GM18867 (cell line): ENCODE data around the gene ATP11C.

Experiments
- ATAC-seq: cut with Tn5 transposase; IDR thresholded peaks from one replicate; pipeline ENCODE4 v1.9.1; 2021; ENCODE audit warnings: mild to moderate bottlenecking, moderate library complexity; ENCODE audit not compliant: unreplicated experiment

The ATP11C gene

DNA sequence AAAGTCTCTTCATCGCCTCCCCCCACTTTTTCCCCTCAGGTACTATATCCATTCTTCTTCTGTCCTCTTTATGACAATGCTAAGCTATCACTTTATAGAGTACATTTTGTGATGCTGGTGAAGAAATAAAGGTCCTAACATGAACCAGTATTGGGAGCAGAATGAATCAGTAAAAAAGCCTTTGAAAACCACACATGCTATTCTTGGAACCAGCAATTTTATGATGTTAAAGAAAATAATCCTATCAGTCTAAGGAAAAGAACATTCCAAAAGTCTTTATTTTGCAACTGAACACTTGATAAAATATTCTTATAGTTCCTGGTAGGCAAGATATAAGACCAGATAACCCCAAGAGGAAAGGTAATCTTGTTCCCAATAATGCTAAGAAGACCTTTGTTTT lies 117.1 kb downstream of the ATP11C start:
- ATAC-seq = no peak

DNA sequence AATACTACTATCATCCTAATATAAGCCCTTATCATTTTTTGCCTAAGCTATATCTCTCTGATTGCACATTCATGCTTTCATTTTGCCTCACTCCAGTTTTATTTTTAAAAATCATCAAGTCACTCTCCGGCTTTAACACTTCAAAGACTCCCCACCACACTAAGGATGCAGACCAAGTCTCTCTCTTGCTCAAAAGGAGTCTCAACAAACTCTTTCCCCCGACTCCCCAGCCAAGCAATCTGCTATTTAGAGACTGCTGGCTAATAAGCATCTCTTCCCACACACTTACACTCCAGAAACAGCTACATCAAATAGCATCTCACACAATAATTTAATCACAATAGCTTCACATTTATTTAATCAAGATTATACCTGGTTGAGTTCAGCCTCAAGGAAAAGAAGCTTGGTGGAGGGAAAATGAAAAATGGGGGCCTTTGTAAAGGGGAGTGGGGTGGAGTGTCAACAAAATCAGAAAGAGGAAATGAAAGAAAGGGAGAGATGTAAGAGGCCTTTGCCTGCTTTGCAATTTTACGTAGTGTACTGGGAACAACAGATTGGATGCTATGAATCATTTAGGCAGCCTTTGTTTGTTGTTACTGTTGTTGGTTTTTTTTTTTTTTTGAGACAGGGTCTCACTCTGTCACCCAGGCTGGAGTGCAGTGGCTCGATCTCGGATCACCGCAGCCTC lies 120.8 kb downstream of the ATP11C start:
- ATAC-seq = no peak

DNA sequence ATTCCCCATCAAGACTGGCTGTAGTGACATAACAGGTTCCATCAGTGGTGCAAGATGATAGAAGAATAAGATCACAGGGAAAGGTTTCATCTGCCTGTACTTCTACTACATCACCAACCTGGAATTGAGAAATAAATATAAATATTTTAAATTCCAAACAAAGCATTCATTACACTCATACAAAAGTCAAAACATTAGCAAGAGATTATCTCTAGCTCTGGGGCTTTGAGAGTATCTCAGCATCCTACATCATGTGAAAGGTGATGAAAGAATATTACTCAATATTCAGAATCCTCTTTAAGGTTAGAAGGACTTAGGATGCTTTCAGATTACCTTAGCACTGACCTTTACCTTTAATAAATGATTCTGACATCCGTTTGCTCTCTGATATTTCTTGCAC lies 128.4 kb downstream of the ATP11C start:
- no peak for ATAC-seq

DNA sequence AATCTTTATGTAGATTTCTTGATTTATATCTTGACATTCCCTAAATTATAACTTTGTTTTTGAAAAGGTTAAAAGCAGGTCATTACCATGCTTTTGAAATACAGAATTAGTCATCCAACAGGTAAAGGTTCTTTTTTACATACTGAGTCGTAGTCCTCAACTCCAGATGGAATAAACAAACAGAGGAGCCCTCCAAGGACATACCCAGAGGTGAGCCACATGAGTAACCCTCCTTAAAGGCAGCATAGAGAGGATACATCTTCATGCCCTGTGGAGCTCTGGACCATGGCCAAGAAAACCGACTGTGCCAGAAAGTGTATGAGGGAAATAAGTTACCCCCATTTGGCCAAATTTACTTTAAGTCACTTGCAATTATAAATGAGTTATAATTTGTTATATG lies 129.6 kb downstream of the ATP11C start:
- ATAC-seq = no peak

DNA sequence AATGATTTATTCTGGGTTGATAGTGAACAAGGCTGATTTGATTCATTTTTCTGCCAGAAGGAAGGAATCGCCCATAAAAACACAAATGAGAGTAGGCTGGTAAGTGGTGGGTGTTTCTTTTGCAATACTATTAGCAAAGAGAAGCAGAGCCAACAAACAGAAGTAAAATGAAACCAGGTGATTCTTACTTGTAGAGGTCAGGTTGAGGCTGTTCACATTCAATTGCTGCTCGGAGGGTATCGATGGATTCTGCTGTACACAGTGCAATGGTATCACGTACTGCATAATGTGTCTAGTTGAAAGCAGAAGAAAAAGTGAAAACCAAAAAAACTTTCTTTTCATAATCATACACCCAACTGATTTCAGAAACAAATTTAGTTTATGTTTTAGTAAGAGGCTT lies 130.8 kb downstream of the ATP11C start:
- no peak for ATAC-seq

DNA sequence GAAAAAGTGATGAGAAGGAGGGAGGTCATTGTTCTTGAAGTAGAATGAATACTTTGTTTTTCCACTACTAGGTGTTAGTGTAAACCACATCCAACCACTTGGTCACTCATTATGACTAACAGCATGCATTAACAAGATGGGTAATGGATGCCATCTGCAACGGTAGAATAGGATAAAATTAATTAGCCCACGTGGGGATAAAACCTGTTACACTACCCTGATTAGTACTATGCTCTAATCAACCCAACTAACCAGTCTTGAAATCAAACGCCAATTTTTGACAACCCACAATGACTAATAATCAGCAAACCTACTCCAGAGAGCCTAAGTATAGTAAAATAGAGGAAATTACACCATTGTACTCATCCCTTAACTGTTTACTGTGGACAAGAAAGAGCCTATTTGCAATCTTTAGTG lies 131.4 kb downstream of the ATP11C start:
- ATAC-seq = peak; percentile 81

DNA sequence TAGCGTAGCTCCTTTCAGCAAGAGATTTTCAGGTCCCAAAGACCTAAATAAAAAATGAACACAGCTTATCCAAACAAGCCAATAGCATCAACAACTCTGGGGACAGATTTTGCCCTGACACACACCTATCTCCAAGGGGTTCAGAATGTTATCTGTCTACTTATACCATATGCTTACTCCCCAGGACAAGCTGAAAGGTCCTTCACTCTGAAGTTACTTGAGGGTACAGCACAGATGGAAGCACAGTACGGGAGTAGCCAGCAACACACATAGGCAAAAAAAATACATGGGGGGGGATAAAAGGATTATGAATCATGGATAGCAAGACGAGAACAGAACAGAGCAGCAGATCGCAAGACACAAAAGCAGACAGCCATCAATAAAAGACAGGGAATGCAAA lies 134.2 kb downstream of the ATP11C start:
- ATAC-seq = no peak

DNA sequence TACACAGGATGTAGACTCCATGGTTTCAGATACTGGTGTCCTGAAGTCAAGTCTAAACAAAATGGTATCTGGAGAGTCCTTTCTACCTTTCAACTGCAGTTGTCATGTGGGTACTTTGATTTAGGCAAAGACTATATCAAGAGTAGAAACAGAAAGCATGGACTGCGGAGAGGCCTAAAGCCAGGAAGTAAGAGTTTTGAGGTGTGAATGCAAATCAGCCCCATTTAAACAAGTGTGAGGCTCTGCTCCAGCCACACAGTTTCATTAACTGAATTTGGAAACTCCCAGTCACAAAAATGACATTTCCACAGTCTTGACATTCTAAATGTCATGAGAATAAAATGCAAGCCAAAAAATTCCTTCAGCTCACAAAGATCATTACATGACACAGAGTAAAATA lies 137.7 kb downstream of the ATP11C start:
- peak; percentile 100 for ATAC-seq

DNA sequence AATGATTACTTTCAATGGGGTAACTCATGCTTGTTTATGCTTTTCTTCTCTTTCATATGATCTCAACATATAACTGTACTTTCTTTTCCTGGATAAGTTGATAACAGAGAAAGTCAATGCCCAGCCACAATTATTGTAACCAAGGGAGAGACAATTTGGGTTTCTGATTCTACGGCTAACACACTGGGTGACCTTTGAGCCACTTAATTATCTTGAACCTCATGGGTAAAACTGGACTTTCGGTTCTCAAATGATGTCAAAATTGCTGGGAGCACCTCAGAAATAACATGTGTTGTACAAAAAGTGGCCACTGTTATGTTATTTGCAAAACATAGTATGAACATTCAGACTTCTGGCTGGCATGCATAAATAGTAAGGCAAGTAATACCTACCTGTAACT lies 145.3 kb downstream of the ATP11C start:
- ATAC-seq = no peak

DNA sequence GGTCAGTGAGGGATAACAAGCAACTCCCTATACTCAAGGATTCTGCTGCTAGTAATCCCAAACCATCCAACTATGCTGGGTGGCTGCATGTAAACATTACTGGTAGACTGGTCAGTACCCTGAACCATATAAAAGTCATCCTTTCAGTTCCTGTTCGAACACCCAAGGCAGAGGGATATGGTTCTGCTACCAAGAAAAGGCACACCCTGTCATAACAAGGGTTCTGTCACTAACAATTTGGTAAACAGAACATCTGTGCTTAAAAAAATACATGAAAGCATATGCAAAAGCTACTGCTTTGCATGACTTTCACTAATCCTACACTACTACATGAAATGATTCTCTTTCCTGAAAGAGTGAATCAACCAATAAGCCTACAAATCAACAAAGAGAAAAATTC lies 148.0 kb downstream of the ATP11C start:
- peak; percentile 99 for ATAC-seq

DNA sequence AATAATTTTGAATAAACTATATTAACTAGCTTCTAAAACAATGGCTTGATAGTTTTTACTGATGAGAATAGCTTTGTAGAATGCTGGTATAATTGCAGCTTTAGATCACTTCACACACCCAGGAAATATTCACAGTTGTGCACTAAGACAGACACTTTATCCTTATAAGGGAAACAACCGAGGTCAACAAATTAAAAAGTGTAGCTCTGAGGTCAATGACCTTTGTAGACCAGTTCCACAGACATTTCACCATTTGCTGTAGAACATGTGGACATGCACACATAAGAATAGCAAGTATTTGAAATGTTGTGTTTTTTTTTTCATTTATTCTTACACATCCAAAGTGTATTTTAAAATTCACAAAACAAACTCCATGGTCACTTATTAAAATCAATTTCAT lies 148.9 kb downstream of the ATP11C start:
- no peak for ATAC-seq

DNA sequence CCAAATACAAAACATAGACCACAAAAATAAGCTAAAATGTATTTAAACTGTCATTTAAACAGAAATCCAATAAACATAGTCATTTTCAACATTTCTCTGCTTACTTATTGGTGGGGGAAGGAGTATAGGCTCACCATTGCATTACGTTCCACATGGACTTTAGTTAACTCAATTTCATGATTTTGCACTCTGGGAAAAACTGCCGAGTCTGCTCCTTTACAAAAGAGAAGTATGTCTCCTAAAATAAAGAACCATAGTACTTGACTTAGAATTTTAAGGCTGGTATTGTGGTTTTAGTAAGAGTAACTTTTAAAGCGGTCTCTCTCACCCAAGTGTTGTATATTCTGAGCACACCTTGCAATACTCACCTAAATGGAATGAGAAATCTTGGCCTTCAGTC lies 149.8 kb downstream of the ATP11C start:
- ATAC-seq = no peak

DNA sequence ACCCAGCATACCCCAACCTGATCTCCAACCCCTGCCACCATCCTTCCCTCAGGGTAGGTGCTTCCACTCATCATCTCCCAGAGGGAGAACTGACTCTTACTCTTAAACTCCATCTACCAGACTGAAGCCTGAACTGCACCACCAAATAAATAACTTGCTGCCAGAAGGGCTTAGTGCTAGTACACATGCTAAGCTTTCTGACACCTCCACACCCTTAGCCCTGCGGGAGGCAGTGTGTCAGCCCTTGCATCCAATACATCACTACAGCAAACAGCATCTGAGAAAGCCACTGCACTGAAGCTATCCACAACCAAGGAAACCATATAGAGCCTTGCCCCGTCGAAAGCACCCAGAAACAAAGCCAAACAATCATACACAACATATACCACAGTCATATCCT lies 156.3 kb downstream of the ATP11C start:
- ATAC-seq = no peak

DNA sequence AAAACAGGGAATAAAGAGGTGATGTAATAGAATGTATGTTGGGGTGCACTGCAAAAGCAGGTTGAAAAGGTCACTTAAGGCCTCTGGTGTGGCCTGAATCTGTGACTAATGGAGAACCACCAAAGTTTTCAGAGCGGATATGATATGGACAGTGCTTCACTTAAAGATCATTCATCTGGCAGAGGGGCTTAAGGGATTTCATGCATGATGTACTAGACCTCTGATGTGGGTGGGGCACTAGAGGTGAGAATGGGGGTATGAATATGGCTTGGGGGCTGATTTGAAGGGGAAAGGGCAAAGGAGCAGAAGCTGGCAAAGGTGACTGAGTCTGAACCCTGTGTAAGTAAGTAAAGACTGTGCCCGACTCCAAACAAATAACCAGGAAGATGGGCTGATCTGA lies 162.5 kb downstream of the ATP11C start:
- no peak for ATAC-seq

DNA sequence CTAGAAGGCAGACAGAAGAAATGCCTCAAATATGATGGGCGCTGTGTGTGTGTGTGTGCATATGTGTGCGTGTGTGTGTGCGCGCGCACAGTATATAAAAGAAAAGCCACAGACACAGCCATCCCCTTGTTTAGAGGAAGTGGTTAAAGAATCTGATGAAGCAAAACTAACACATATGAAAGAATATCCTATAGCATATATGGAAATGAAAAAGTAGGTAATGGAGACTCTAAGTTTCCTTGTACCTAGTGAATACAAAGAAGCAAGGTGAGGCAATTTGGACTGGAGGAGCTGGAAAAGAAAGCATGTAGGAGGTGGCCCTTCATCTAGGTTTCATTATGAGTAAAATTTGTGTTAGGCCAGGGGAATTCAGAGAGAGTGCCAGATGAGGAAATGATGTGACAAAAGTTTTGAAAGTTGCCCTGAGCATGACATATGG lies 166.3 kb downstream of the ATP11C start:
- peak; percentile 83 for ATAC-seq

DNA sequence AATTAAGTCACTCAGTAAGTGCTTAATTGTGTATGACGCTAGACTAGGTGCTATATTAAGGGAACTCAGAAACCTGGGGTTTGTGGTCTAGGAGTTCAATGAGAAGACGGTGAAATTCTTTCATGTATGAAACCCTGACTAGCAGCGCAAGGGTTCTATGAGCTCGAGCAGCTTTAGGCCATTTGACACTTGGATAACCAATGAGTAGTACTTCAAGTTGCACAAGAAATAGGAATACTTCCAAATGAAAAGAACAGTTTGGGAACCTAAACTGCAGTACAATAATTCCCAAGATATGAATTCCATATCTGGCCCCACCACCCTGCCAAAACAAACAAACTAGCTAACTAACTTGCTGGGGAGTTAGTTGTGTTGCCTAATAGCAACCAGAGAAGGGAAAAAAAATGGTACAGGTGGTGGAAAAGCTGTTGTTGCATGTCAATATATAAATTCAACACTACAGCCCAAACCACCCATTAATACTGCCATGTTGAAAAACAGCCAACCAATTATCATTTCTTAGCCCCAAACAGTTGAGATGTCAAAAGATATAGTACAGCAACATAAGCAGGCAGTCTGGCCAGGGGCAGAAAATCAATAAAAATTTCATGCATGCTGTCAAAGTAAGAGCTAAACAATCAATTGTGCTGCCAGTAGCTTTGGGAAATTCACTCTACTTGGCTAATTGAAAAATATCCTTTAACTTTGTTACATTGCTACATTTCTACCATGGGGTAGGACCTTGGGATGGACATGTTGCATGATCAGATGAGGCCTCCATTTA lies 170.3 kb downstream of the ATP11C start:
- ATAC-seq = no peak

DNA sequence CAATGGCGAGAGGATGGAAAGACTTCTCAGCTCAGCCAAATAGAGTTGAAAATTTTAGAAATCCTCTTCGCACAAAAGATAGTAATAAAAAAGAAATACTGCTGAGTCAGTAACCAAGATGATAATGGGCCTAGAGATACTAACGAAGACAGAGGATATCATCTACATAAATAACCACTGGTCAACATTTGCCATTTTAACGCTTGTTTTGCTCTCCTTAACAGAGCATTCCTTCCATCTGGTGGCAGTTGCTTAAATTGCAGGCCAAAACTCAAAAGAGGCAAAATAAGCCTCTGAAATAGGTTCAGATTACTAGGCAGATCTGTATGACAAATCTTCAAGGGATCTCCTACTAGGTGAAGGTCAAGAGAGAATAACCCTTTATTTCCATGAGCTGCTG lies 173.2 kb downstream of the ATP11C start:
- no peak for ATAC-seq

DNA sequence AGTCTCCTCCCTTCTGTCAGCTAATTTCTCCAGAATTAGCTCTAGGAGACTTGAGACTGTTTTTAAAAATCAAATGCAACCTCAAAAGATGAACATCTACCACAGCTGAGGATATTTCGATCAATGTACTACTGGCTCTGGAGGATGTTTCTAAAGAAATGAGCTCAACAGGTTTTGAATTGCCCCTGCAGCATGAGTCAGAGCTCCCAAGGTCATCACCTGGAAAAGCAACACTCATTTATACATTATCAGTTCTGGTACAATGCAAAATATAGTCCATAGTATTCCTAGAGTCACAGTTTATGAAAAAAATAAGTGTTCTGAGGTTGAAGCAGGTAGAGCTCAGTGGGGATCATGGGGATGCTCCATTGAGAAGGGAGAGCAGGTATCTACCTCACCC lies 174.0 kb downstream of the ATP11C start:
- no peak for ATAC-seq

DNA sequence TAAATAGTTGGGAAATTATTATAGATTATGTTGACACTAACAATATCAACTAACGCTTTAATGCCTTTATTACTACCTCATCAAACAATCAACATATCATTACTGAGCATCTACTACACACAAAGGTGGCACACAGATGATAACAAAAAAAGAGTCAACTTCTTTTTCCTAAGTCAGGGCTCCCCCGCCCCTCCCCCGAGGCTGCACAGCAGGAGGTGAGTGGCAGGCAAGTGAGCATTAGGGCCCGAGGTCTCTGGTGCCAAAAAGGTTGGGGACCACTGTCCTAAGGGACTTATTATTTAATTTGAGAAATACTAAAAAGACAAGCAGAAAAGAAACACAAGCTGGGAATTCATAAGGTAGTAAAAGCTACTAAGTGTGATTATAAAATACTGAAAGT lies 174.6 kb downstream of the ATP11C start:
- ATAC-seq = no peak

DNA sequence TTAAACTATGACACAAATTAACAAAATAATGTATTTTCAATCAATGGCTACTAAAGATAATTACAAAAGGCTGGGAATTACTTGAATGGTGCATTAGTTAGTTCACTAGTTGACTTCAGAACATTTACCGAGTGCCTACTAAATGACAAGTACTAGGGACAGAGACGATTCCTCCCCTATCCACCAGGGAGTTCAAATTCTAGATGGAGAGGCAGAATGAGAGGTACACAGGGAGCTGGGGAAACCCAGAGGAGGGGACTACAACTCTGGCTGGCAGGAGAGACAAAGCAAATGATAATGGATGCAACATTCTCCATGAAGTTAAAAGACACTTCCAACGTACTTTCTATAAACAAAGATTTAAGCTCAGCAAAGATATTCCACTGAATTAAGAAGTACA lies 181.8 kb downstream of the ATP11C start:
- ATAC-seq = no peak

DNA sequence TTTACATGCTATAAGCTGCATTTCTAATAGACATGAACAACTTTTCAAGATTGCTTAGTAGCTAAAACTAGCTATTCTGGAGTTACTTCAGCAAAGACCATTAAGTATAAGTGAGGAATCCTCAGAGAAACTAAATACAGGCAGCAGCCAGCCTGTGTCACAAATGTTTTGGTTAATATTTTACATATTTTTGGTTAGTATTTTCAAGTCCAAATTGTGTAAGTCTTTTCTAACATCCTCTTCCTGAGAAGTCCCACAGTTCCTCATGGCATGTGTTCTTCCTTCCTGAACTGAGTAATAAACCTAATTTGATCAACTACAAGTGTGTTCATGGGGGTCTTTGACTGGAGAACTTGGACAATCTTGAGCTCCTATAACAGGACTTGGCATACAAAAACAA lies 182.5 kb downstream of the ATP11C start:
- ATAC-seq = no peak

DNA sequence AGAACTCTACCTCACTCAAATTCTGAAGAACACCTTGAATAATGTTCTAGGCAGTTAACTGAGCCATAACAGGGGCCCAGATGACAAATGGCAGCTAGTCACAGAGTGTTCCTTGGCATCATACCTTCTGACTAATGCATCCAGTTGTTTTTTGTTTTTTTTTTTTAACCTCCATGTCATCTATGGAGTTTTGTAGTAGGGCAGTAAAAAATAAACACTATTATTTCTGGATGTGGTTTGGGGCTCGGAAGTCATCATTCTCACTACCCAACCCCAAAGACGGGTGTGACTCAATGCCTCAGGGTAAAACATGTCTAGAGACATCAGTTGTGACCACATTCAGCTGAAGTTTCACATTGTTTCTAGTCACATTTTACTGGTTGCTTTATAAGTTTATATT lies 193.7 kb downstream of the ATP11C start:
- ATAC-seq = peak; percentile 98

DNA sequence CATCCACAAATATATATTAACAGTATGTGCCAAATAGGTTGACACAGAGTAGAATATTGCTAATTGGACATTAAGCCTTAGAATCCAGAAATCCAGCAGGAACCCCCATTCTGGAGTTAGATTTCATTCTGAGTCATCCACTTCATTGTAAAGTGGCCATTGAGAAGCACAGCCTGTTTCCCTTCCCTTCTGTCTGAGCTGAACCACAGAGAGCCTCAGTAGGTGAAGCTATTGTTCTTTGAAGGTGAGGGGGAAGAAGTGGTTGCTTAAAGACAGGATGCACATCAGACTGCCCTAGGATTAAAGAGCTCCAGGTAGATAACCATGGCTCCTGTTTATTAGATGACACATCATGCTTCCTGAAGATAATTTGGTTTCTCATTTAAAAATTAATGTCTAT lies 194.3 kb downstream of the ATP11C start:
- ATAC-seq = no peak
